Measurements from ENCODE around the gene AXDND1.

Gene AXDND1

DNA sequence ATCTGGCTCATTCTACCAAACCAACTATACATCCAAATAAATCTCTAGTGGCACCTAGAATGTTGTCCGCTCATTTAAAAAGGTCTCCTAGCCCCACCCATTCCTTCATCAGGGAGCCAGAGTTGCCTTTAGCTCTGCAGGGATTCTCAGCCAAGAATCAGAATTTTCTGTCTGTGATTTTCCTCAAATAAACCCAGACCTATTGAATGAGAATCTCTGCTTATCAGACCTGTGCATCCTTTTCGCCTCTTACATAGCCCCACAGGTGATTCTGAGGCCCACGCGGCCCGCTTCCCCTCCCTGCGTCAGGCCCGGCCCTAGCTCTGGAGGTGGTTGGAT, 225.5 kb downstream of the AXDND1 start:
- H3K23ac ChIP-seq (ENCODE audit: low read length in 2 of 2): no peak overlapping the region
- H3K27ac ChIP-seq (ENCODE audit: low read length, poor library complexity, severe bottlenecking): no peak overlapping the region
- H3K4me2 ChIP-seq (ENCODE audit: low read length, poor library complexity, severe bottlenecking): no peak overlapping the region
- H3K79me1 ChIP-seq (replicated peaks; ENCODE audit: low read length, poor library complexity, severe bottlenecking): no peaks in the 10 kb centered on the region
- peaks cover 47 to 71% of the 10 kb centered on the region in 2 experiments for H3K27me3 ChIP-seq (ENCODE audit: control insufficient read depth in 1 of 2, insufficient read depth in 1 of 2, low read length in 2 of 2)
- H3K4me3 ChIP-seq (ENCODE audit: insufficient read depth in 1 of 2, low read depth in 1 of 2, low read length in 2 of 2): peak overlapping the region in 1 of 2 experiments; percentile 18
- 66% methylated on average over 7 of the region's 7 CpGs for WGBS
- no peak overlapping the region for H2BK12ac ChIP-seq (ENCODE audit: low read length in 2 of 2)
- no peak overlapping the region for H2BK5ac ChIP-seq (ENCODE audit: low read depth, low read length, poor library complexity, severe bottlenecking)
- H2BK15ac ChIP-seq (ENCODE audit: low read depth, poor library complexity, severe bottlenecking): no peak overlapping the region
- no peak for DNase-seq
- H3K4me1 ChIP-seq (ENCODE audit: control insufficient read depth, insufficient read depth, low read depth, low read length): peaks cover 11% of the 10 kb centered on the region
- no peak overlapping the region for H2AK5ac ChIP-seq (ENCODE audit: low read length, severe bottlenecking)
- H3K18ac ChIP-seq (ENCODE audit: low read depth in 1 of 2, low read length in 2 of 2): no peak overlapping the region
- H3K36me3 ChIP-seq (ENCODE audit: control insufficient read depth in 1 of 2, insufficient read depth in 2 of 2, low read depth in 1 of 2, low read length in 2 of 2): no peaks in the 10 kb centered on the region
- no peak overlapping the region for H4K8ac ChIP-seq (ENCODE audit: low read length)
- no peak overlapping the region for H3K9ac ChIP-seq (ENCODE audit: low read length)
- no peaks in the 10 kb centered on the region for H3K9me3 ChIP-seq (ENCODE audit: control insufficient read depth, low read length)
- no peak overlapping the region for H2AFZ ChIP-seq (ENCODE audit: low read depth, low read length)
- H4K91ac ChIP-seq (ENCODE audit: low read length): no peak overlapping the region
- H2BK120ac ChIP-seq (ENCODE audit: low read depth, low read length): no peak overlapping the region
- H3K4ac ChIP-seq (ENCODE audit: low read depth in 1 of 2, low read length in 2 of 2): no peak overlapping the region
- no peak overlapping the region for H3K14ac ChIP-seq (ENCODE audit: low read length in 2 of 2)

DNA sequence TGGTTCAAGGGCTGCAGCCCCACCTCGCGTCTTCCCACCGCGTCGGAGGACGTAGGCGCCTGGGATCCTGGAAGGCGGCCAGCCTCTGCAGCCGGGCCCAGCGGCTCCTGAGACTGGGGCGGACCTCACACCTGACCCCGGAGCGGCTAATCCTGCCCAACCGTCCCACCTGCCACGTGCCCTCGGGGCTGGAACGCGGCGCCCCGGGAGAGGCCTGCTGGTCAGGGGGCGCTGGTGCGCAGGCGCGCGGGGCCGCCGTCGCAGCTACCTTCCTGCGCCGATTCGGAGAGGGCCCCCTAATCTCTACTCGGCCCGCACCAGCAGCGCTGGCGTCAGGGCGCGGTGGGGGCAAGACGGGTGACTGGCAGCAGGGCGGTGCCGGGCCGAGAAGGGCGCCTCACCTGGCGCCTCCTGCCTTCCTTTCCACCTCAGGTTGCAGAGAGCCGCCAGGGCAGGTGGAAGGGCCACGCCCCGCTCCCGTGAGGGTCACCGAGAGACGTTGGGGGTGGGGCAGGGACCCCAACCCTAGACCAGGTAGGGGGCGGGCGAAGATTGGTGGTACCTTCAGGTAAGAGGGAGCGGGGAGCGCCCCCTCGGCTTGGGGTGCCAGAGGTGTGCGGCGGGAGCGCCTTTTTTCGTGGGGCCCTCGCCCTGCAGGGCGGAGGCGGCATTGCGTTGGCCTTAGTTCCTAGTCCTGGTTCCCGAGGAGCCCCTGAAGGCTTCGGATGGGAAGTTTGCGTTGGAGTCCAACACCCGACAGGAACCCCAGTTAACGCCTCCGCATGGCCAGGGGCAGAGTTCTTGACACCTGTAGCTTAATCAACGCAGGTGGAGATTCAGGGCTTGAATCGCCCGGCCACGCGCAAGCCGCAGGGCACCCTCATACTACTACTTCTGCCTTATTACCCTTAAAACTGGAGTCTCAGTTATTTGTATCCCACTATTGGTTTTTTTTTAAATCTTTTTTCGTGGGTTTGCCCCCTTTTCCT, 226.1 kb downstream of the AXDND1 start, which contains the start of gene TDRD5:
TDRD5 (plus strand) TSS at position 241 of the 989 bp plus-strand sequence. CDS start 784 bp downstream, outside the sequence.
- 24% methylated on average over 65 of the region's 75 CpGs for WGBS
- no peak within 1 kb of the TSS for H2AFZ ChIP-seq (ENCODE audit: low read depth, low read length)
- H3K36me3 ChIP-seq (ENCODE audit: control insufficient read depth in 1 of 2, insufficient read depth in 2 of 2, low read depth in 1 of 2, low read length in 2 of 2): no peaks in the 10 kb centered on the region
- H2BK12ac ChIP-seq (ENCODE audit: low read length in 2 of 2): no peak within 1 kb of the TSS
- H3K79me1 ChIP-seq (replicated peaks; ENCODE audit: low read length, poor library complexity, severe bottlenecking): no peaks in the 10 kb centered on the region
- H3K18ac ChIP-seq (ENCODE audit: low read depth in 1 of 2, low read length in 2 of 2): no peak within 1 kb of the TSS
- no peak within 1 kb of the TSS for H2AK5ac ChIP-seq (ENCODE audit: low read length, severe bottlenecking)
- H4K8ac ChIP-seq (ENCODE audit: low read length): no peak within 1 kb of the TSS
- H3K4me3 ChIP-seq (ENCODE audit: insufficient read depth in 1 of 2, low read depth in 1 of 2, low read length in 2 of 2): peak within 1 kb of the TSS in 1 of 2 experiments; percentile 18
- H3K23ac ChIP-seq (ENCODE audit: low read length in 2 of 2): no peak within 1 kb of the TSS
- H2BK120ac ChIP-seq (ENCODE audit: low read depth, low read length): no peak within 1 kb of the TSS
- H3K4me2 ChIP-seq (ENCODE audit: low read length, poor library complexity, severe bottlenecking): peak within 1 kb of the TSS; percentile 36
- H2BK15ac ChIP-seq (ENCODE audit: low read depth, poor library complexity, severe bottlenecking): no peak within 1 kb of the TSS
- H3K27ac ChIP-seq (ENCODE audit: low read length, poor library complexity, severe bottlenecking): no peak within 1 kb of the TSS
- no peak within 1 kb of the TSS for H4K91ac ChIP-seq (ENCODE audit: low read length)
- no peaks in the 10 kb centered on the region for H3K9me3 ChIP-seq (ENCODE audit: control insufficient read depth, low read length)
- H3K9ac ChIP-seq (ENCODE audit: low read length): no peak within 1 kb of the TSS
- no peak within 1 kb of the TSS for H3K14ac ChIP-seq (ENCODE audit: low read length in 2 of 2)
- peaks cover 43 to 74% of the 10 kb centered on the region in 2 experiments for H3K27me3 ChIP-seq (ENCODE audit: control insufficient read depth in 1 of 2, insufficient read depth in 1 of 2, low read length in 2 of 2)
- no peak for DNase-seq
- H2BK5ac ChIP-seq (ENCODE audit: low read depth, low read length, poor library complexity, severe bottlenecking): no peak within 1 kb of the TSS
- H3K4me1 ChIP-seq (ENCODE audit: control insufficient read depth, insufficient read depth, low read depth, low read length): peaks cover 6% of the 10 kb centered on the region
- no peak within 1 kb of the TSS for H3K4ac ChIP-seq (ENCODE audit: low read depth in 1 of 2, low read length in 2 of 2)

DNA sequence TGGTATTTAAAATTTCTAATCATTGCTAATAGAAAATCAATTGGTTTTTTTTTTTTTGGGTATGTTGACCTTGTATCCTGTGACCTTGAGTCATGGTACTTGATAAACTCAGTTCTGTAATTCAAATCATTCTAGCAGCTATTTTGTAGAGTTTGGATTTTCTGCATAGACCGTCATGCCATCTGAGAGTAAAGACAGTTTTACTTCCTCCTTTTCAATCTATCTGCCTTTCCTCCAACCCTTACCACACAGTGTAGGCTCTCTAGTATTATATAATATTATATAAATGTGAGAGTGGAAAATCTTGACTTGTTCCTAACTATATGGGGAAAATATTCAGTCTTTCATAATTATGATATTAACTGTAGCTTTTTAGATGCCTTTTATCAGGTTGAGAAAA, 232.9 kb downstream of the AXDND1 start:
- no peak for DNase-seq
- no peak overlapping the region for H4K91ac ChIP-seq (ENCODE audit: low read length)
- no peaks in the 10 kb centered on the region for H3K4me1 ChIP-seq (ENCODE audit: control insufficient read depth, insufficient read depth, low read depth, low read length)
- H4K8ac ChIP-seq (ENCODE audit: low read length): no peak overlapping the region
- H3K4me2 ChIP-seq (ENCODE audit: low read length, poor library complexity, severe bottlenecking): no peak overlapping the region
- H3K36me3 ChIP-seq (ENCODE audit: control insufficient read depth in 1 of 2, insufficient read depth in 2 of 2, low read depth in 1 of 2, low read length in 2 of 2): no peaks in the 10 kb centered on the region
- H2BK15ac ChIP-seq (ENCODE audit: low read depth, poor library complexity, severe bottlenecking): no peak overlapping the region
- no peaks in the 10 kb centered on the region for H3K9me3 ChIP-seq (ENCODE audit: control insufficient read depth, low read length)
- H2BK120ac ChIP-seq (ENCODE audit: low read depth, low read length): no peak overlapping the region
- no peak overlapping the region for H3K9ac ChIP-seq (ENCODE audit: low read length)
- no peak overlapping the region for H2BK12ac ChIP-seq (ENCODE audit: low read length in 2 of 2)
- H3K14ac ChIP-seq (ENCODE audit: low read length in 2 of 2): no peak overlapping the region
- no peaks in the 10 kb centered on the region for H3K79me1 ChIP-seq (replicated peaks; ENCODE audit: low read length, poor library complexity, severe bottlenecking)
- no peak overlapping the region for H3K4me3 ChIP-seq (ENCODE audit: insufficient read depth in 1 of 2, low read depth in 1 of 2, low read length in 2 of 2)
- no peak overlapping the region for H2BK5ac ChIP-seq (ENCODE audit: low read depth, low read length, poor library complexity, severe bottlenecking)
- H2AK5ac ChIP-seq (ENCODE audit: low read length, severe bottlenecking): no peak overlapping the region
- no peak overlapping the region for H2AFZ ChIP-seq (ENCODE audit: low read depth, low read length)
- H3K23ac ChIP-seq (ENCODE audit: low read length in 2 of 2): no peak overlapping the region
- H3K18ac ChIP-seq (ENCODE audit: low read depth in 1 of 2, low read length in 2 of 2): no peak overlapping the region
- H3K27ac ChIP-seq (ENCODE audit: low read length, poor library complexity, severe bottlenecking): no peak overlapping the region
- peaks cover 6 to 21% of the 10 kb centered on the region in 2 experiments for H3K27me3 ChIP-seq (ENCODE audit: control insufficient read depth in 1 of 2, insufficient read depth in 1 of 2, low read length in 2 of 2)
- 100% methylated on average over 1 of the region's 1 CpG for WGBS
- H3K4ac ChIP-seq (ENCODE audit: low read depth in 1 of 2, low read length in 2 of 2): no peak overlapping the region

DNA sequence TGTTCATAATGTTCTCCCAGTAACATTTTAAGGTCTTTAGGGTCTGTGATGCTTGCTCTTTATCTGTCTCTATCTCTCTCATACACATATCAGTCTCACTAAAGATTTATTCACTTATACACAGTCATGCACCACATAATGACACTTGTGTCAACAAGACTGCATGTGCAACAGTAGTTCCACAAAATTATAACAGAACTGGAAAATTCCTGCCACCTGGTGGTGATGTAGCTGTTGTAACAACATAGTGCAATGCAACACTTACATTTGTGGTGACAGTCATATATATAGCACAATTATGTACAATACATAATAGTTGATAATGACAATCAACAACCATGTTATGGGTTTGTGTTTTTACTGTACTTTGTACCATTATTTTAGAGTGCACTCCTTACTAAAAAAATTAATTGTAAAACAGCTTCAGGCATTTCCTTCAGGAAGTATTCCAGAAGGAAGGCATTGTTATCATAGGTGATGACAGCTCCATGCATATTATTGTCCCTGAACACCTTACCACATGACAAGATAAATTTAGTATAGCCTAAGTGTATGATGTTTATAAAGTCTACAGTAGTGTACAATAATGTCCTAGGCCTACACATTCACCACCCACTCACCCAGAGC, 234.0 kb downstream of the AXDND1 start:
- Histone ChIP-seq H4K8ac (ENCODE audit: low read length) (no peak overlapping the region), H3K27me3 (ENCODE audit: control insufficient read depth in 1 of 2, insufficient read depth in 1 of 2, low read length in 2 of 2) (peaks cover under 1 to 10% of the 10 kb centered on the region in 2 experiments), H2BK15ac (ENCODE audit: low read depth, poor library complexity, severe bottlenecking) (no peak overlapping the region), H3K4me3 (ENCODE audit: insufficient read depth in 1 of 2, low read depth in 1 of 2, low read length in 2 of 2) (no peak overlapping the region), H3K9ac (ENCODE audit: low read length) (no peak overlapping the region), H3K27ac (ENCODE audit: low read length, poor library complexity, severe bottlenecking) (no peak overlapping the region), H2BK12ac (ENCODE audit: low read length in 2 of 2) (no peak overlapping the region), H3K4me1 (ENCODE audit: control insufficient read depth, insufficient read depth, low read depth, low read length) (no peaks in the 10 kb centered on the region), H3K79me1 (replicated peaks; ENCODE audit: low read length, poor library complexity, severe bottlenecking) (no peaks in the 10 kb centered on the region), H3K9me3 (ENCODE audit: control insufficient read depth, low read length) (no peaks in the 10 kb centered on the region), H2BK120ac (ENCODE audit: low read depth, low read length) (no peak overlapping the region), H2AK5ac (ENCODE audit: low read length, severe bottlenecking) (no peak overlapping the region), H3K23ac (ENCODE audit: low read length in 2 of 2) (no peak overlapping the region), H3K4me2 (ENCODE audit: low read length, poor library complexity, severe bottlenecking) (no peak overlapping the region), H3K36me3 (ENCODE audit: control insufficient read depth in 1 of 2, insufficient read depth in 2 of 2, low read depth in 1 of 2, low read length in 2 of 2) (no peaks in the 10 kb centered on the region), H3K18ac (ENCODE audit: low read depth in 1 of 2, low read length in 2 of 2) (no peak overlapping the region), H4K91ac (ENCODE audit: low read length) (no peak overlapping the region), H2AFZ (ENCODE audit: low read depth, low read length) (no peak overlapping the region), H2BK5ac (ENCODE audit: low read depth, low read length, poor library complexity, severe bottlenecking) (no peak overlapping the region), H3K14ac (ENCODE audit: low read length in 2 of 2) (no peak overlapping the region), H3K4ac (ENCODE audit: low read depth in 1 of 2, low read length in 2 of 2) (no peak overlapping the region)
- peak; percentile 35 for DNase-seq

All from mesenchymal stem cell (in vitro differentiated cells and primary cell).